ENCODE results near the gene CNNM2. TPM values are rescaled to one million over a fixed set of nuclear protein-coding genes. Genes with fewer than 3 reads are reported as not detected.

CNNM2 gene
- total RNA-seq, 2 experiments from 2014 or later: 7.7 to 8.1 TPM

GRCh38 chr10:103080891-103081581, 162.9 kb downstream of the CNNM2 start:
- Mint-ChIP-seq H3K9me3 (ENCODE audit: insufficient read depth) (no peaks in the 10 kb centered on the region), H3K36me3 (ENCODE audit: low read depth) (peaks cover 10% of the 10 kb centered on the region), H3K27ac (no peak overlapping the region), H3K27me3 (ENCODE audit: low read depth) (no peaks in the 10 kb centered on the region), H3K4me1 (ENCODE audit: low read depth) (no peaks in the 10 kb centered on the region), H3K4me3 (no peak overlapping the region)
- CTCF ChIA-PET: interaction anchor here (0.7 to 1.2 kb wide), 2 partner anchors 163 to 164 kb away, joined by 3 read pairs; partner anchors contain the start of gene CNNM2
- no peak for DNase-seq
- POLR2A ChIA-PET: interaction anchor here (0.9 kb wide), 1 partner anchor 17 kb away, joined by 3 read pairs; no protein-coding TSS in a partner anchor
- ATAC-seq: no peak

DNA sequence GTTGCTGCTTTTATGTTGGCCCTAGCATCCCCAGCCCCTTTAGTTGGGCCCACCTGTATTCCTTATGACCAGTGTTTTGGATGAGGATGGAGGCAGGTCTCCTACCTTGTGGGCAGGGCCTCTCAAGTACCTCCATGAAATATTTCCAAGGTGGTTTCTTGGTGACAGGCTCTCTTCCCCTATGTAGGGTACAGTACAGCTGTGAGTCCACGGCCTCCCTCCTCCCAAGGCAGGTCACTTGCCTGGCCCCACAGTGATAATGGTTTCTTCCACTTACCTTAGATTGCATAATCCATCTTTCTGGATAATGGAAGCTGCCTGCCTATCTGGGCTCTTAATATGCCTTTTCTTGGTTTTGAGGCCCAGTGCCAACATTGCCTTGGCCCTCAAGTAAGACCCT, 164.6 kb downstream of the CNNM2 start:
- CTCF ChIA-PET: no interaction called here
- no peaks in the 10 kb centered on the region for H3K4me1 Mint-ChIP-seq (ENCODE audit: low read depth)
- no peaks in the 10 kb centered on the region for H3K27me3 Mint-ChIP-seq (ENCODE audit: low read depth)
- peaks cover 20% of the 10 kb centered on the region for H3K36me3 Mint-ChIP-seq (ENCODE audit: low read depth)
- POLR2A ChIA-PET: interaction anchor here (0.7 to 0.8 kb wide), 2 partner anchors 13 to 1240 kb away, joined by 3 read pairs; no protein-coding TSS in a partner anchor
- H3K9me3 Mint-ChIP-seq (ENCODE audit: insufficient read depth): no peaks in the 10 kb centered on the region
- ATAC-seq (no peak), DNase-seq (no peak)
- no peak overlapping the region for H3K27ac Mint-ChIP-seq
- no peak overlapping the region for H3K4me3 Mint-ChIP-seq

DNA sequence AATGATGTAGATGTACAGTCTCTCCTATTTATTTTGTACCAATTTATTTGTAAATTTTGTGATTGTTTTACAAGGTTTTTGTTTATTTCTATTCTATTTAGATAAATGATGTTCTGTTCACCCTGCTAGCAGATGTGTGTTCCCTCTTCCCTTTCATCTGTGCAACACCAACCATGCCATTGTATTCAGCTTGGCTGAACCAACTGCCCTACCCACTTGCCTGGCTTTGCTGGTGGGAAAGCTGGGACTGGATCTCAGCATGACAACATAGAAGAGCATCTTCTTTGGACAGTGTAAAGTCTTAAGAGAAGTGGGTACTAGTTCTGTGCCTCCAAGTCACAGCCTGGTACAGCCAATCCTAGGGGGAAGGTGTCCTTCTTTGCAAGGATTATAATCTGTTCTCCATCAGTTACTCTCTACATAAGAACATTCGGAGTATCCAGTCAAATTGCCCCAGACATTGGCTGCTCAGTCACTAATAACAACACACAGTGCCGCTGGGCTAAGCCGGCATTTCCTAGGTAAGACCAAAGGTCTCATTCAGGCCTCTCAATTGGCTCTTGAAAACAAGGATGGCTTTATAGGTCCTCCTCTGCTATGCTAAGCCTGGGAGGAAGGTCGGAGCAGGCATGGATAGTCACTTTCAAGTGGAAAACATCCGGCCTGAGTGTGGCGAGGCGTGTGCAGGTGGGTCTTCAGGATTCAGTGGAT, 165.3 kb downstream of the CNNM2 start:
- Mint-ChIP-seq H3K27me3 (ENCODE audit: low read depth) (no peaks in the 10 kb centered on the region), H3K27ac (no peak overlapping the region), H3K36me3 (ENCODE audit: low read depth) (peaks cover 24% of the 10 kb centered on the region), H3K4me1 (ENCODE audit: low read depth) (no peaks in the 10 kb centered on the region), H3K4me3 (no peak overlapping the region), H3K9me3 (ENCODE audit: insufficient read depth) (no peaks in the 10 kb centered on the region)
- ATAC-seq (no peak), DNase-seq (no peak)
- POLR2A ChIA-PET: interaction anchor here (0.7 to 0.8 kb wide), 2 partner anchors 12 to 1239 kb away, joined by 3 read pairs; no protein-coding TSS in a partner anchor
- CTCF ChIA-PET: no interaction called here

GRCh38 chr10:103083977-103084320, 165.9 kb downstream of the CNNM2 start:
- ChIA-PET CTCF (no interaction called here), POLR2A (no interaction called here)
- no peaks in the 10 kb centered on the region for H3K9me3 Mint-ChIP-seq (ENCODE audit: insufficient read depth)
- peaks cover 30% of the 10 kb centered on the region for H3K36me3 Mint-ChIP-seq (ENCODE audit: low read depth)
- no peak overlapping the region for H3K4me3 Mint-ChIP-seq
- no peaks in the 10 kb centered on the region for H3K27me3 Mint-ChIP-seq (ENCODE audit: low read depth)
- no peak overlapping the region for H3K27ac Mint-ChIP-seq
- ATAC-seq (no peak), DNase-seq (no peak)
- no peaks in the 10 kb centered on the region for H3K4me1 Mint-ChIP-seq (ENCODE audit: low read depth)

DNA sequence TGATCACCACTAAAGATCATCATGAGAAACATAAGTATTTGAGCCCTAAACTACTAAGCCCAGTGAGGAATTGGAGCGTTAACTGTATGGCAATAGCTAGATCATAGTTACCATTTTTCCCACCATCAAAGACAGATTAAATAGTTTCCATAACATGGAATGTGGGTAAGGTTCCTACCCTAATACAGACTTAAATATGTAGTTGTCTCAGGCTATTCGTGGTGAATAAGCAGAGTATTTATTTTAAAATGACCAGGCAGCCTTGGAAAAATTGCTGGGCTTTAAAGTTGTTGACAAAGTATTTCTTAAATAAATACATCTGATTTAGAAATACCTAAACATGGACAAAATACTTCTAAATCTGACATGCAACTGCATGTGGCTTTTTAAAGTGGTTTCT, 168.2 kb downstream of the CNNM2 start:
- POLR2A ChIA-PET: no interaction called here
- no peaks in the 10 kb centered on the region for H3K9me3 Mint-ChIP-seq (ENCODE audit: insufficient read depth)
- no peak overlapping the region for H3K27ac Mint-ChIP-seq
- no peaks in the 10 kb centered on the region for H3K4me1 Mint-ChIP-seq (ENCODE audit: low read depth)
- DNase-seq: no peak
- no peak for ATAC-seq
- peaks cover 50% of the 10 kb centered on the region for H3K36me3 Mint-ChIP-seq (ENCODE audit: low read depth)
- no peaks in the 10 kb centered on the region for H3K27me3 Mint-ChIP-seq (ENCODE audit: low read depth)
- CTCF ChIA-PET: interaction anchor here (1.0 to 1.2 kb wide), 2 partner anchors 17 to 158 kb away, joined by 3 to 4 read pairs; no protein-coding TSS in a partner anchor
- H3K4me3 Mint-ChIP-seq: no peak overlapping the region

DNA sequence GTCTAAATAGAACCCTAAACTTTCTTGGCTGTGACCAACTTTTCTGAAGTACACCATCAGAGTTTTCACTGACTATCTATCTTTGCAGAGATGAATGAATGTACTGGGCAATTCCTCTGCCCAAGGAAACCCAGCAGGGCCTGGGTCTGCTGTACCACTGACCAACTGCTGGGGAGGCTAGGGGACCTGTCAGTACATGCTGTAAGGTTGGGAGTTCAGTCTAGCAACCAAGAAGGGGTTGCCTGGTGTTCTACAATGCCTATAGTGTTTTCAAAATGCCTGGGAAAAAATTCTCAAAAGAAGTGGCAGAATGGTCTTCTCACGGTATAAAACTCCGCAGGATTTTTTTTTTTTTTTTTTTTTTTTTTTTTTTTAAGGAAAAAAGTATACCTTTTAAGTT, 168.7 kb downstream of the CNNM2 start:
- H3K27me3 Mint-ChIP-seq (ENCODE audit: low read depth): no peaks in the 10 kb centered on the region
- H3K36me3 Mint-ChIP-seq (ENCODE audit: low read depth): peaks cover 55% of the 10 kb centered on the region
- no peaks in the 10 kb centered on the region for H3K4me1 Mint-ChIP-seq (ENCODE audit: low read depth)
- no peak for DNase-seq
- POLR2A ChIA-PET: no interaction called here
- H3K4me3 Mint-ChIP-seq: no peak overlapping the region
- no peak for ATAC-seq
- no peak overlapping the region for H3K27ac Mint-ChIP-seq
- CTCF ChIA-PET: interaction anchor here (1.2 kb wide), 1 partner anchor 17 kb away, joined by 3 read pairs; no protein-coding TSS in a partner anchor
- H3K9me3 Mint-ChIP-seq (ENCODE audit: insufficient read depth): no peaks in the 10 kb centered on the region

GRCh38 chr10:103089493-103089892, 171.4 kb downstream of the CNNM2 start:
- Mint-ChIP-seq H3K9me3 (ENCODE audit: insufficient read depth) (no peaks in the 10 kb centered on the region), H3K4me1 (ENCODE audit: low read depth) (no peaks in the 10 kb centered on the region), H3K27ac (peak overlapping the region; percentile 52), H3K27me3 (ENCODE audit: low read depth) (no peaks in the 10 kb centered on the region), H3K36me3 (ENCODE audit: low read depth) (peaks cover 74% of the 10 kb centered on the region), H3K4me3 (no peak overlapping the region)
- ChIA-PET POLR2A (interaction anchor here (0.8 kb wide), 1 partner anchor 18 kb away, joined by 3 read pairs; no protein-coding TSS in a partner anchor), CTCF (no interaction called here)
- no peak for ATAC-seq
- DNase-seq: no peak

- Mint-ChIP-seq H3K27ac (no peak overlapping the region), H3K9me3 (ENCODE audit: insufficient read depth) (no peaks in the 10 kb centered on the region), H3K4me1 (ENCODE audit: low read depth) (no peaks in the 10 kb centered on the region), H3K4me3 (no peak overlapping the region), H3K27me3 (ENCODE audit: low read depth) (no peaks in the 10 kb centered on the region), H3K36me3 (ENCODE audit: low read depth) (peaks cover 70% of the 10 kb centered on the region)
- CTCF ChIA-PET: interaction anchor here (1.4 kb wide), 2 partner anchors 153 to 173 kb away, joined by 3 to 7 read pairs; partner anchors contain the start of gene CNNM2
- POLR2A ChIA-PET: no interaction called here
- ATAC-seq (no peak), DNase-seq (no peak)
Measured at GRCh38 chr10:103090911-103091310, 172.8 kb downstream of the CNNM2 start.

- Mint-ChIP-seq H3K27ac (no peak overlapping the region), H3K36me3 (ENCODE audit: low read depth) (peaks cover 60% of the 10 kb centered on the region), H3K4me1 (ENCODE audit: low read depth) (no peaks in the 10 kb centered on the region), H3K4me3 (no peak overlapping the region), H3K9me3 (ENCODE audit: insufficient read depth) (no peaks in the 10 kb centered on the region), H3K27me3 (ENCODE audit: low read depth) (no peaks in the 10 kb centered on the region)
- ATAC-seq (no peak), DNase-seq (no peak)
- CTCF ChIA-PET: interaction anchor here (1.8 kb wide), 1 partner anchor 150 kb away, joined by 7 read pairs; no protein-coding TSS in a partner anchor
- POLR2A ChIA-PET: interaction anchor here (0.7 kb wide), 1 partner anchor 281 kb away, joined by 3 read pairs; no protein-coding TSS in a partner anchor
Measured at GRCh38 chr10:103095005-103095404, 176.9 kb downstream of the CNNM2 start.

DNA sequence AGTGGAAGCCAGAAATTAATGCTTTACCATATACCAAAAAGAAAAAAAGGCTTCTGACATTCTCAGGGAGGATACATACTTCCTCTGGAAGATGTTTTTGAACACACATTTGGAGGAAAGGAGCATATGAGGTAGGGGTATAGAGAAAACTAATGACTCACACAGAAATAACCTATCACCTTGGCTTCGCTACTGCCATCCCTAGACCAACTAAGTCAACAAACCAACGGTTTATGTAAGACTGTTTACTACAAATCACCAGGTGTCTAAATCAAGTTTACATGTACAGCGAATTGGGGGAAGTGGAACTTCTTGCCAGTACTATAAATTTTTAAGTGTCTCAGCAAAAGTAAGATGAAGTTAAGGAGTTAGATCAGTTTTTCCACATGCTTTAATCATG, 178.0 kb downstream of the CNNM2 start:
- H3K4me3 Mint-ChIP-seq: no peak overlapping the region
- no peaks in the 10 kb centered on the region for H3K9me3 Mint-ChIP-seq (ENCODE audit: insufficient read depth)
- DNase-seq: no peak
- peaks cover 56% of the 10 kb centered on the region for H3K36me3 Mint-ChIP-seq (ENCODE audit: low read depth)
- ChIA-PET CTCF (no interaction called here), POLR2A (interaction anchor here (1.0 kb wide), 1 partner anchor 13 kb away, joined by 3 read pairs; no protein-coding TSS in a partner anchor)
- no peaks in the 10 kb centered on the region for H3K27me3 Mint-ChIP-seq (ENCODE audit: low read depth)
- H3K4me1 Mint-ChIP-seq (ENCODE audit: low read depth): no peaks in the 10 kb centered on the region
- ATAC-seq: no peak
- no peak overlapping the region for H3K27ac Mint-ChIP-seq

GRCh38 chr10:103098240-103098639, 180.1 kb downstream of the CNNM2 start:
- peaks cover 47% of the 10 kb centered on the region for H3K36me3 Mint-ChIP-seq (ENCODE audit: low read depth)
- no peak overlapping the region for H3K27ac Mint-ChIP-seq
- ChIA-PET POLR2A (no interaction called here), CTCF (interaction anchor here (0.7 kb wide), 1 partner anchor 146 kb away, joined by 3 read pairs; no protein-coding TSS in a partner anchor)
- DNase-seq (no peak), ATAC-seq (no peak)
- no peaks in the 10 kb centered on the region for H3K27me3 Mint-ChIP-seq (ENCODE audit: low read depth)
- H3K9me3 Mint-ChIP-seq (ENCODE audit: insufficient read depth): no peaks in the 10 kb centered on the region
- H3K4me1 Mint-ChIP-seq (ENCODE audit: low read depth): no peaks in the 10 kb centered on the region
- H3K4me3 Mint-ChIP-seq: no peak overlapping the region

DNA sequence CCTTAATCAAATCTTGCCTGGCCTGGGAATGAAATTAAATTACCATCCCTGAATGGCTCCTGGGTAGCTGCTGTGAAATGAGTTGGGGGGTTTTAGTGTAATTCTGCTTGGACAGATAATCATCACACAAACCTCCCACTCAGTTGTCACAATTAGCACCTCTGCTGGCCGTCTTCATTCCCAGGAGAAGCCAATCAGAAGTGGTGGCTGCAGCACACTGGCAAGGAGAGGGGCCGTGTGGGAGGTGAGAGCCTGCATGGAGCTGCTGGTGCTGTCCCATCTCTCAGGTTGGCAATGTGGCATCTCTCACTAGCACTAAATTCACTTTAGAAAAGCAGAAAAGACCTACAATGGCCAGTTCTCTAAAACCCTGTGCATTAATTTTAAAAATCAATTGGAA, 182.5 kb downstream of the CNNM2 start:
- no peak overlapping the region for H3K4me3 Mint-ChIP-seq
- no peaks in the 10 kb centered on the region for H3K9me3 Mint-ChIP-seq (ENCODE audit: insufficient read depth)
- no peaks in the 10 kb centered on the region for H3K4me1 Mint-ChIP-seq (ENCODE audit: low read depth)
- peaks cover 42% of the 10 kb centered on the region for H3K36me3 Mint-ChIP-seq (ENCODE audit: low read depth)
- DNase-seq (no peak), ATAC-seq (no peak)
- no peaks in the 10 kb centered on the region for H3K27me3 Mint-ChIP-seq (ENCODE audit: low read depth)
- ChIA-PET POLR2A (interaction anchor here (0.9 kb wide), 1 partner anchor 91 kb away, joined by 3 read pairs; no protein-coding TSS in a partner anchor), CTCF (no interaction called here)
- H3K27ac Mint-ChIP-seq: no peak overlapping the region
